OCI-LY7 (cell line): ENCODE results near the gene PRKAG2.

Experiments
- EZH2phosphoT487 ChIP-seq: fragments of 200-600 bp; sonication (generic); IDR thresholded peaks from 2 replicates; pipeline ENCODE4 v1.6.1; 2018; ENCODE audit warnings: low read depth, borderline replicate concordance, mild to moderate bottlenecking, mixed run types, antibody characterized with exemption, low read length, moderate library complexity, mixed read lengths
- TF ChIP-seq, protein P1 (sequence below): fragments of 200-600 bp; sonication (generic); conservative IDR thresholded peaks from 2 replicates; pipeline ENCODE4 v1.5.1; 2014; ENCODE audit warnings: mild to moderate bottlenecking, antibody characterized with exemption, low read length, moderate library complexity, mixed read lengths

DNA sequence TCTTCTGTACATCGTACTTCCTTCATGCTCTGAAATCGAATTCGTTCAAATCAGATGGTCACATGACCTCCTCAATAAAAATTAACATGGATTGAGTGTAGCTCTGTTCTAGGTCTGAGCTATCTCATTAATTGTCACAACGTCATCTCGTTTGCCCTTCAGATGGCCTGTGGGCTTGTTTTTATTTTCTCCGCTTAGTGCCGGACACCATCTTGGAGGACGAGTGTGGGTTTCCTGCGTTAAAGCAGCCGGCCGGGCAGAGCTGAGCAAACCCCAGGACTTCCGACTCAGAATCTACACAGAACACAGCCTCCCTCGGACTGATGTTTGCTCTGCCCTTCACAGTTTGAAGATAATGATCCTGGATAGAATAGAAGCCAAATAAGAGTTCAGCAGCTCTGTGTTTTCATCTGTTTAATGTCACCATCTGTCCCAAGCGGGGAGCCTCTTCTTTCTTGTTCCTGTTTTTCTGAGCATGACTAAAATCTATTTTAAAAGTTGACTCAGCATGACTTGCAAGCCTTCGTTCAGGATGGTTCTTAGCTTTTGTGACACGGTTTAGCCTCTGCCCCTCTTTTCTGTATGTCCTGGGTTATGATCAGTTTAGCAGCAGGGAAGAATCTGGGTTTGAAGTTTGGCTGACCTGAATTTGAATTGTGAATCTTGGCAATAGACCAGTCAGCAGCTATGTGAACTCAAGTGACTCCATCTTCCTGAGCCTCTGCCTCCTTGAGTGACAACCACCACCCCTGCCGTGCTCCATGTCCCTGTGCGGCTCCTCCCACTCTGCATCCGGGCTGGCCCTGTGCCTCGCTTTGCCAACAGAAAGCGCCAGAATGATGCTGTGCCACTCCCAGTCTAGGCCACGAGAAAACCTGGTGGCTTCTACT lies 48.8 kb upstream of the PRKAG2 start:
- TF ChIP-seq, protein P1, sequence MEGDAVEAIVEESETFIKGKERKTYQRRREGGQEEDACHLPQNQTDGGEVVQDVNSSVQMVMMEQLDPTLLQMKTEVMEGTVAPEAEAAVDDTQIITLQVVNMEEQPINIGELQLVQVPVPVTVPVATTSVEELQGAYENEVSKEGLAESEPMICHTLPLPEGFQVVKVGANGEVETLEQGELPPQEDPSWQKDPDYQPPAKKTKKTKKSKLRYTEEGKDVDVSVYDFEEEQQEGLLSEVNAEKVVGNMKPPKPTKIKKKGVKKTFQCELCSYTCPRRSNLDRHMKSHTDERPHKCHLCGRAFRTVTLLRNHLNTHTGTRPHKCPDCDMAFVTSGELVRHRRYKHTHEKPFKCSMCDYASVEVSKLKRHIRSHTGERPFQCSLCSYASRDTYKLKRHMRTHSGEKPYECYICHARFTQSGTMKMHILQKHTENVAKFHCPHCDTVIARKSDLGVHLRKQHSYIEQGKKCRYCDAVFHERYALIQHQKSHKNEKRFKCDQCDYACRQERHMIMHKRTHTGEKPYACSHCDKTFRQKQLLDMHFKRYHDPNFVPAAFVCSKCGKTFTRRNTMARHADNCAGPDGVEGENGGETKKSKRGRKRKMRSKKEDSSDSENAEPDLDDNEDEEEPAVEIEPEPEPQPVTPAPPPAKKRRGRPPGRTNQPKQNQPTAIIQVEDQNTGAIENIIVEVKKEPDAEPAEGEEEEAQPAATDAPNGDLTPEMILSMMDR = no peak
- no peak for TF ChIP-seq EZH2phosphoT487
